ENCODE results near the gene BAD. TPM values are rescaled to one million over a fixed set of nuclear protein-coding genes. Genes with fewer than 3 reads are reported as not detected.
A peak's percentile ranks its signal among the peaks of the same experiment; 100 is the strongest.

BAD gene
- total RNA-seq, 1 experiment from 2014 or later = 23.3 TPM

- Mint-ChIP-seq H3K9me3 (no peaks in the 10 kb centered on the region), H3K4me3 (peak within 1 kb of the TSS; percentile 74 to 91), H3K36me3 (ENCODE audit: insufficient read depth in 1 of 3, low read depth in 3 of 3) (peaks cover 2 to 3% (median 3%) of the 10 kb centered on the region in 3 experiments; a peak in 4 of 7 replicates), H3K4me1 (peaks cover 26 to 37% of the 10 kb centered on the region in 2 experiments), H3K27me3 (ENCODE audit: low read depth) (peaks cover 20% of the 10 kb centered on the region), H3K27ac (peak within 1 kb of the TSS; percentile 54 to 88 (median 87); a peak in 5 of 7 replicates)
- Histone ChIP-seq H3K9me3 (ENCODE audit: control insufficient read depth, low read depth, low read length) (no peaks in the 10 kb centered on the region), H2BK20ac (ENCODE audit: low read depth, low read length, poor library complexity, severe bottlenecking) (no peak within 1 kb of the TSS), H2AFZ (ENCODE audit: low read length) (no peak within 1 kb of the TSS), H3K27ac (ENCODE audit: insufficient read length, low read depth, low read length) (no peak within 1 kb of the TSS), H3K14ac (ENCODE audit: insufficient read depth, low read length) (peak within 1 kb of the TSS; percentile 60), H2BK12ac (ENCODE audit: insufficient read length, low read depth, low read length) (no peak within 1 kb of the TSS), H2BK5ac (ENCODE audit: insufficient read length, low read length) (no peak within 1 kb of the TSS), H3K56ac (ENCODE audit: insufficient read length, low read depth, low read length) (no peak within 1 kb of the TSS), H4K8ac (replicated peaks; ENCODE audit: insufficient read length, low read depth, low read length) (no peak within 1 kb of the TSS), H4K91ac (ENCODE audit: insufficient read length, low read depth, low read length) (no peak within 1 kb of the TSS), H3K4me1 (ENCODE audit: insufficient read depth, low read length) (0 out of 2 replicates have a peak, but pooled peaks cover 3% of the 10 kb centered on the region), H3K79me1 (ENCODE audit: insufficient read depth, low read depth, low read length, poor library complexity, severe bottlenecking) (no peaks in the 10 kb centered on the region), H2BK120ac (ENCODE audit: low read depth, low read length, poor library complexity, severe bottlenecking) (no peak within 1 kb of the TSS), H3K27me3 (ENCODE audit: insufficient read depth, low read length) (no peaks in the 10 kb centered on the region; the same call in 1 of the 2 replicates), H3K79me2 (ENCODE audit: insufficient read depth, low read length) (no peaks in the 10 kb centered on the region), H3K4me2 (ENCODE audit: insufficient read depth, insufficient read length, low read length) (peak within 1 kb of the TSS; percentile 94), H2BK15ac (ENCODE audit: low read depth, low read length) (no peak within 1 kb of the TSS), H3K23me2 (ENCODE audit: insufficient read length, low read depth, low read length, poor library complexity, severe bottlenecking) (peaks cover 35% of the 10 kb centered on the region), H4K5ac (ENCODE audit: insufficient read length, low read depth, low read length) (no peak within 1 kb of the TSS), H3K18ac (ENCODE audit: insufficient read length, low read depth, low read length) (peak within 1 kb of the TSS; percentile 84), H2AK5ac (ENCODE audit: insufficient read length, low read length) (no peak within 1 kb of the TSS), H3K9ac (ENCODE audit: extremely low read depth, insufficient read length, low read length) (peak within 1 kb of the TSS; percentile 33), H3K23ac (ENCODE audit: insufficient read length, low read depth, low read length) (no peak within 1 kb of the TSS), H4K20me1 (ENCODE audit: control insufficient read depth, insufficient read depth, insufficient read length) (no peaks in the 10 kb centered on the region), H3T11ph (ENCODE audit: low read length) (no peak within 1 kb of the TSS), H3K4ac (ENCODE audit: low read depth, low read length) (no peak within 1 kb of the TSS)
- DNase-seq = peak; percentile 98
- no CpG with 5 or more reads among the region's 62 CpGs for WGBS (ENCODE audit: extremely low coverage, insufficient read length, low lambda C conversion rate)
- no peak for TF ChIP-seq CTCF (conservative IDR thresholded peaks at IDR 0.05)
Observed at GRCh38 chr11:64230171-64230984, 54.1 kb downstream of the BAD start, which contains the start of gene DNAJC4. DNAJC4 (plus strand) TSS chr11:64230548; CDS start chr11:64230855, 307 bp downstream.
